IMR-90 (cell line): ENCODE measurements around the gene TMX1. TPM values are rescaled to one million over a fixed set of nuclear protein-coding genes. Genes with fewer than 3 reads are reported as not detected.

ENCODE experiments used
- ATAC-seq: fragments of 200-7000 bp; cut with Tn5 transposase; 2 replicates; pipeline ENCODE4 v1.9.1; 2020; ENCODE audit warnings: low read depth, mild to moderate bottlenecking, moderate library complexity
- BruUV-seq: library from RNA; stranded (reverse); fragments of 400-500 nt; replicated peaks from 2 replicates; lab custom pipeline; 2021; lab: Mats Ljungman, UMichigan
- CTCF ChIA-PET: fragments of 300-600 bp; formaldehyde crosslinking; extraction: SDS; loops from one replicate; lab custom pipeline; 2021; ENCODE audit warnings: antibody characterized with exemption; lab: Yijun Ruan, JAX
- POLR2A ChIA-PET: fragments of 300-600 bp; sonication (Branson Sonifier 250); formaldehyde crosslinking; loops from one replicate; lab custom pipeline; 2022; ENCODE audit warnings: antibody characterized with exemption; ENCODE audit not compliant: unreplicated experiment; lab: Charles Lee
- DNase-seq: peaks from one replicate; pipeline ENCODE4 v3.0.0; 2013
- H2AFZ ChIP-seq: replicated peaks from 2 replicates; pipeline ENCODE3; 2013; ENCODE audit warnings: low read length, mild to moderate bottlenecking; ENCODE audit not compliant: poor library complexity
- H2AK5ac ChIP-seq: 2 replicates; pipeline ENCODE4 v1.6.1; 2013; ENCODE audit warnings: low read depth, low read length, inconsistent platforms
- H2AK9ac ChIP-seq: replicated peaks from 2 replicates; pipeline ENCODE3; 2013; ENCODE audit warnings: mild to moderate bottlenecking, low read depth, low read length, moderate library complexity; ENCODE audit not compliant: poor library complexity
- H2BK120ac ChIP-seq: 2 replicates; pipeline ENCODE4 v1.6.1; 2013; ENCODE audit warnings: low read depth, low read length, inconsistent platforms
- H2BK15ac ChIP-seq: 3 replicates; pipeline ENCODE4 v1.6.1; 2013; ENCODE audit warnings: low read depth, low read length, inconsistent platforms
- H2BK20ac ChIP-seq: 2 replicates; pipeline ENCODE4 v1.6.1; 2013; ENCODE audit warnings: low read depth, mild to moderate bottlenecking, inconsistent platforms, low read length, moderate library complexity
- H2BK5ac ChIP-seq: 2 replicates; pipeline ENCODE4 v1.6.1; 2013; ENCODE audit warnings: mild to moderate bottlenecking, low read depth, low read length, inconsistent platforms; ENCODE audit not compliant: poor library complexity, severe bottlenecking
- H3K14ac ChIP-seq: replicated peaks from 2 replicates; pipeline ENCODE4 v1.6.1; 2013; ENCODE audit warnings: low read depth, low read length, inconsistent platforms
- H3K18ac ChIP-seq: 2 replicates; pipeline ENCODE4 v1.6.1; 2013; ENCODE audit warnings: low read depth, low read length, control low read depth
- H3K23ac ChIP-seq: 2 replicates; pipeline ENCODE4 v1.6.1; 2013; ENCODE audit warnings: low read depth, low read length, inconsistent platforms
- H3K27ac ChIP-seq: 2 replicates; pipeline ENCODE4 v1.5.1; 2013; ENCODE audit warnings: mild to moderate bottlenecking, control low read depth, low read length; ENCODE audit not compliant: insufficient read depth
- H3K27me3 ChIP-seq: 2 replicates; pipeline ENCODE4 v1.6.1; 2013; ENCODE audit warnings: low read length; ENCODE audit not compliant: control insufficient read depth, insufficient read depth
- H3K36me3 ChIP-seq: 2 replicates; pipeline ENCODE4 v1.6.1; 2013; ENCODE audit warnings: low read length, mixed read lengths; ENCODE audit not compliant: control insufficient read depth, insufficient read depth
- H3K4ac ChIP-seq: 2 replicates; pipeline ENCODE4 v1.6.1; 2013; ENCODE audit warnings: low read depth, low read length, inconsistent platforms
- H3K4me1 ChIP-seq: 2 replicates; pipeline ENCODE4 v1.6.1; 2013; ENCODE audit warnings: low read length, mixed read lengths; ENCODE audit not compliant: control insufficient read depth, insufficient read depth
- H3K4me2 ChIP-seq: 2 replicates; pipeline ENCODE4 v1.6.1; 2013; ENCODE audit warnings: low read depth, mild to moderate bottlenecking, control low read depth, low read length, moderate library complexity
- H3K4me3 ChIP-seq: 2 replicates; pipeline ENCODE4 v1.5.1; 2013; ENCODE audit warnings: low read depth, mild to moderate bottlenecking, control low read depth, low read length, moderate library complexity; ENCODE audit not compliant: insufficient read depth
- H3K56ac ChIP-seq: 2 replicates; pipeline ENCODE4 v1.6.1; 2013; ENCODE audit warnings: low read length, inconsistent platforms; ENCODE audit not compliant: insufficient read depth; ENCODE audit errors: extremely low read depth
- H3K79me1 ChIP-seq, 2 experiments: 2 replicates each; pipeline ENCODE4 v1.6.1; 2013; ENCODE audit warnings: low read length in 2 of 2, inconsistent platforms in 1 of 2, low read depth in 1 of 2
- H3K9ac ChIP-seq: 2 replicates; pipeline ENCODE4 v1.6.1; 2013; ENCODE audit warnings: low read depth, low read length, control low read depth
- H3K9me1 ChIP-seq: 2 replicates; pipeline ENCODE4 v1.6.1; 2013; ENCODE audit warnings: low read length, inconsistent platforms; ENCODE audit not compliant: insufficient read depth
- H3K9me3 ChIP-seq: 2 replicates; pipeline ENCODE4 v1.6.1; 2013; ENCODE audit warnings: low read length; ENCODE audit not compliant: control insufficient read depth, insufficient read depth
- H4K20me1 ChIP-seq: 2 replicates; pipeline ENCODE4 v1.6.1; 2013; ENCODE audit warnings: low read length, inconsistent platforms; ENCODE audit not compliant: insufficient read depth
- H4K5ac ChIP-seq: 2 replicates; pipeline ENCODE4 v1.6.1; 2013; ENCODE audit warnings: mild to moderate bottlenecking, low read depth, low read length, control low read depth
- H4K8ac ChIP-seq, 2 experiments: 2 replicates each; pipeline ENCODE4 v1.6.1; 2013; ENCODE audit warnings: low read depth in 2 of 2, low read length in 2 of 2, control low read depth in 1 of 2, inconsistent platforms in 1 of 2
- H4K91ac ChIP-seq: 2 replicates; pipeline ENCODE4 v1.6.1; 2013; ENCODE audit warnings: low read depth, low read length, inconsistent platforms; ENCODE audit not compliant: insufficient read depth
- BHLHE40 ChIP-seq: fragments of 150-350 bp; IDR thresholded peaks from 2 replicates; pipeline ENCODE4 v1.6.1; 2016; ENCODE audit warnings: mild to moderate bottlenecking, low read depth, low read length
- CEBPB ChIP-seq: IDR thresholded peaks from 2 replicates; pipeline ENCODE4 v1.6.1; 2012; ENCODE audit warnings: low read depth, low read length, improper control_type of control experiment
- CHD1 ChIP-seq: IDR thresholded peaks from 2 replicates; pipeline ENCODE4 v1.6.1; 2012; ENCODE audit warnings: low read depth, low read length, improper control_type of control experiment
- ELK1 ChIP-seq: fragments of 150-350 bp; IDR thresholded peaks from 2 replicates; pipeline ENCODE4 v1.6.1; 2016; ENCODE audit warnings: low read depth, mild to moderate bottlenecking, low read length, moderate library complexity, borderline replicate concordance
- MAZ ChIP-seq: IDR thresholded peaks from 2 replicates; pipeline ENCODE4 v1.6.1; 2012; ENCODE audit warnings: low read depth, mild to moderate bottlenecking, low read length, improper control_type of control experiment, moderate library complexity, borderline replicate concordance
- MXI1 ChIP-seq: IDR thresholded peaks from 2 replicates; pipeline ENCODE4 v1.6.1; 2012; ENCODE audit warnings: low read depth, mild to moderate bottlenecking, low read length, moderate library complexity, borderline replicate concordance
- NFE2L2 ChIP-seq: fragments of 150-350 bp; IDR thresholded peaks from 2 replicates; pipeline ENCODE4 v1.6.1; 2016; ENCODE audit warnings: low read depth, mild to moderate bottlenecking, low read length
- POLR2A ChIP-seq: IDR thresholded peaks from 2 replicates; pipeline ENCODE4 v1.6.1; 2012; ENCODE audit warnings: mild to moderate bottlenecking, low read depth, low read length
- RFX5 ChIP-seq: IDR thresholded peaks from 2 replicates; pipeline ENCODE4 v1.8.0; 2012; ENCODE audit warnings: low read depth, mild to moderate bottlenecking, low read length, moderate library complexity
- SMC3 ChIP-seq: fragments of 150-350 bp; IDR thresholded peaks from 2 replicates; pipeline ENCODE4 v1.6.1; 2016; ENCODE audit warnings: low read depth, mild to moderate bottlenecking, antibody characterized with exemption, low read length, moderate library complexity
- WGBS, 2 experiments: methylation state at CpG; one replicate each; pipeline versions ENCODE4 v1.1.5 to v1.1.7; 2013; ENCODE audit warnings: missing lambda C conversion rate in 2 of 2; ENCODE audit not compliant: insufficient read length in 1 of 2; ENCODE audit errors: extremely low coverage in 2 of 2; 5-methylcytosine and 5-hydroxymethylcytosine counted together
- dilution Hi-C: fragments of 300-500 bp; cut with HindIII; formaldehyde crosslinking; loops from one replicate; pipeline ENCODE4 v1.14.3; 2018; ENCODE audit warnings: low sequenced_read_pairs; ENCODE audit not compliant: unreplicated experiment
- in situ Hi-C: fragments of 300-500 bp; cut with MboI; formaldehyde crosslinking; loops from 3 replicates; pipeline ENCODE4 v1.14.3; 2019; ENCODE audit warnings: low sequenced_read_pairs, inconsistent platforms, mixed read lengths
- intact Hi-C: fragments of 100-400 bp; cut with micrococcal nuclease; formaldehyde crosslinking; loops from 2 replicates; pipeline ENCODE4 v1.10.0; 2022
- polyA plus RNA-seq, 3 experiments: library from polyadenylated mRNA; depleted of rRNA; stranded (reverse); fragments of >200 nt; gene quantifications; 2 replicates each; pipeline ENCODE4 v1.2.3, GENCODE V29; 2012; ENCODE audit warnings: low replicate concordance in 1 of 3
- total RNA-seq: library from RNA; depleted of rRNA; stranded (reverse); fragments of >200 nt; gene quantifications from 2 replicates; pipeline ENCODE4 v1.2.3, GENCODE V29; 2012
- TF ChIP-seq, protein P1 (sequence below): conservative IDR thresholded peaks from 2 replicates; pipeline ENCODE4 v1.5.1; 2012; ENCODE audit warnings: mild to moderate bottlenecking, low read depth, low read length, improper control_type of control experiment
- TF ChIP-seq, protein P2 (sequence below): fragments of 150-350 bp; IDR thresholded peaks from 2 replicates; pipeline ENCODE4 v1.6.1; 2017; ENCODE audit warnings: mild to moderate bottlenecking, antibody characterized with exemption, low read length, low read depth

The TMX1 gene
- total and polyA plus RNA-seq, 2 of the 4 experiments (the other 2 are of a cell fraction): 15.3 to 24.7 TPM

DNA sequence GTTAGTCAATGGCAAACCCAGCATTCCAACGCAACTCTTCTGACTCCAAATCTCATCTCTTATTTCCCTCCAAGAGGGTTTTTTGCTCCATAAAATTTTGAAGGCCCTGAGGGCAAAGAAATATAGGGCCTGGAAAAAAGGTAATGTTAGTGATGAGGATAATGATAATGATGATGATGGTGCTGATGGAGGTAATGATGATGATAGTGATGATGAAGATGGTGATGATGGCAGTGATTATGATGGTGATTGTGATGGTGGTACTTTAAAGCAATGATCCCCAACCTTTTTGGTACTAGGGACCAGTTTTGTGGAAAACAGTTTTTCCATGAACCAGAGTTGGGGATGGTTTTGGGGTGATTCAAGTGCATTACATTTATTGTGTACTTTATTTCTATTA is 50.1 kb downstream of the TMX1 start:
- H3K4ac ChIP-seq: no peak overlapping the region
- dilution Hi-C loops (no loop called here), in situ Hi-C loops (loop anchor here (5.0 kb wide), 1 partner anchor 367 kb away; no protein-coding TSS in a partner anchor), intact Hi-C loops (no loop called here)
- no peak overlapping the region for H3K14ac ChIP-seq
- no peak overlapping the region for H3K4me3 ChIP-seq
- no peak overlapping the region for H3K23ac ChIP-seq
- H3K9me3 ChIP-seq: no peaks in the 10 kb centered on the region
- no peak overlapping the region for H3K9ac ChIP-seq
- H2AK5ac ChIP-seq: no peak overlapping the region
- no CpG with 5 or more reads among the region's 1 CpG for WGBS, 2 experiments
- H3K79me1 ChIP-seq: 0 out of 4 replicates have a peak, but pooled peaks cover 0 to 3% of the 10 kb centered on the region in 2 experiments
- H4K91ac ChIP-seq: no peak overlapping the region
- no peak overlapping the region for H3K27ac ChIP-seq
- no peak overlapping the region for H2AFZ ChIP-seq
- TF ChIP-seq, protein P1, sequence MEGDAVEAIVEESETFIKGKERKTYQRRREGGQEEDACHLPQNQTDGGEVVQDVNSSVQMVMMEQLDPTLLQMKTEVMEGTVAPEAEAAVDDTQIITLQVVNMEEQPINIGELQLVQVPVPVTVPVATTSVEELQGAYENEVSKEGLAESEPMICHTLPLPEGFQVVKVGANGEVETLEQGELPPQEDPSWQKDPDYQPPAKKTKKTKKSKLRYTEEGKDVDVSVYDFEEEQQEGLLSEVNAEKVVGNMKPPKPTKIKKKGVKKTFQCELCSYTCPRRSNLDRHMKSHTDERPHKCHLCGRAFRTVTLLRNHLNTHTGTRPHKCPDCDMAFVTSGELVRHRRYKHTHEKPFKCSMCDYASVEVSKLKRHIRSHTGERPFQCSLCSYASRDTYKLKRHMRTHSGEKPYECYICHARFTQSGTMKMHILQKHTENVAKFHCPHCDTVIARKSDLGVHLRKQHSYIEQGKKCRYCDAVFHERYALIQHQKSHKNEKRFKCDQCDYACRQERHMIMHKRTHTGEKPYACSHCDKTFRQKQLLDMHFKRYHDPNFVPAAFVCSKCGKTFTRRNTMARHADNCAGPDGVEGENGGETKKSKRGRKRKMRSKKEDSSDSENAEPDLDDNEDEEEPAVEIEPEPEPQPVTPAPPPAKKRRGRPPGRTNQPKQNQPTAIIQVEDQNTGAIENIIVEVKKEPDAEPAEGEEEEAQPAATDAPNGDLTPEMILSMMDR: no peak
- no peak for TF ChIP-seq SMC3
- no peak for TF ChIP-seq BHLHE40
- TF ChIP-seq, protein P2, sequence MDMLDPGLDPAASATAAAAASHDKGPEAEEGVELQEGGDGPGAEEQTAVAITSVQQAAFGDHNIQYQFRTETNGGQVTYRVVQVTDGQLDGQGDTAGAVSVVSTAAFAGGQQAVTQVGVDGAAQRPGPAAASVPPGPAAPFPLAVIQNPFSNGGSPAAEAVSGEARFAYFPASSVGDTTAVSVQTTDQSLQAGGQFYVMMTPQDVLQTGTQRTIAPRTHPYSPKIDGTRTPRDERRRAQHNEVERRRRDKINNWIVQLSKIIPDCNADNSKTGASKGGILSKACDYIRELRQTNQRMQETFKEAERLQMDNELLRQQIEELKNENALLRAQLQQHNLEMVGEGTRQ: no peak
- no peak for TF ChIP-seq MXI1
- no peak for TF ChIP-seq POLR2A
- no peak for TF ChIP-seq MAZ
- no peak for TF ChIP-seq CHD1
- TF ChIP-seq CEBPB: no peak
- no peak for TF ChIP-seq NFE2L2
- no peak for TF ChIP-seq ELK1
- TF ChIP-seq RFX5: no peak
- peaks cover 20% of the 10 kb centered on the region for H3K9me1 ChIP-seq
- no peaks in the 10 kb centered on the region for H4K20me1 ChIP-seq
- no peak overlapping the region for H3K56ac ChIP-seq
- H2BK120ac ChIP-seq: no peak overlapping the region
- POLR2A ChIA-PET: no interaction called here
- H4K8ac ChIP-seq: no peak overlapping the region
- no peak overlapping the region for H3K4me2 ChIP-seq
- H4K5ac ChIP-seq: no peak overlapping the region
- H2BK15ac ChIP-seq: no peak overlapping the region
- DNase-seq (no peak), ATAC-seq (no peak)
- H3K36me3 ChIP-seq: no peaks in the 10 kb centered on the region
- H3K18ac ChIP-seq: no peak overlapping the region
- no peaks in the 10 kb centered on the region for H3K27me3 ChIP-seq
- no peak overlapping the region for H2BK5ac ChIP-seq
- H2AK9ac ChIP-seq: no peak overlapping the region
- CTCF ChIA-PET: no interaction called here
- BruUV-seq: no TSS peak
- no peak overlapping the region for H2BK20ac ChIP-seq
- peaks cover 12% of the 10 kb centered on the region for H3K4me1 ChIP-seq
